ENCODE results near the gene WWC1. TPM values are rescaled to one million over a fixed set of nuclear protein-coding genes. Genes with fewer than 3 reads are reported as not detected.

The WWC1 gene
- total and polyA plus RNA-seq, 4 donors: 48.4 to 77.0 (median 56.2) TPM

GRCh38 chr5:168409591-168410458 lies 118.4 kb downstream of the WWC1 start:
- DNase-seq (peak in 1 of 3 donors; percentile 32), ATAC-seq (ENCODE audit: insufficient read depth, low FRiP score) (no peak)
- WGBS, 2 donors: 57 to 59% methylated on average over 17 of the region's 17 CpGs
- Histone ChIP-seq H3K27me3 (ENCODE audit: control insufficient read depth in 3 of 3, insufficient read depth in 3 of 3, low read length in 2 of 3) (no peaks in the 10 kb centered on the region), H3K4me1 (ENCODE audit: control insufficient read depth in 5 of 5, insufficient read depth in 5 of 5, low read length in 5 of 5) (no peaks in the 10 kb centered on the region), H3K9me3 (ENCODE audit: control insufficient read depth in 4 of 4, insufficient read depth in 3 of 4, low read length in 3 of 4) (no peaks in the 10 kb centered on the region), H3K36me3 (ENCODE audit: control insufficient read depth in 4 of 4, insufficient read depth in 4 of 4, low read length in 4 of 4) (peaks cover 0 to 10% (median 0%) of the 10 kb centered on the region in 4 donors), H3K4me3 (no peak overlapping the region), H3K27ac (ENCODE audit: low read depth in 1 of 2, low read length in 1 of 2) (no peak overlapping the region), H3K9ac (ENCODE audit: insufficient read depth in 1 of 2, low read length in 2 of 2) (no peak overlapping the region)
- no peak for TF ChIP-seq CTCF (IDR thresholded peaks at IDR 0.05; ENCODE audit: control extremely low read depth, extremely low read depth)

GRCh38 chr5:168411871-168412270 lies 120.4 kb downstream of the WWC1 start:
- DNase-seq: no peak
- ATAC-seq (ENCODE audit: insufficient read depth, low FRiP score): no peak
- no peak overlapping the region for H3K4me3 ChIP-seq
- 76 to 82% methylated on average over 3 of the region's 3 CpGs for WGBS, 2 donors
- TF ChIP-seq CTCF (IDR thresholded peaks at IDR 0.05; ENCODE audit: control extremely low read depth, extremely low read depth): no peak
- H3K27me3 ChIP-seq (ENCODE audit: control insufficient read depth in 3 of 3, insufficient read depth in 3 of 3, low read length in 2 of 3): no peaks in the 10 kb centered on the region
- H3K36me3 ChIP-seq (ENCODE audit: control insufficient read depth in 4 of 4, insufficient read depth in 4 of 4, low read length in 4 of 4): peaks cover 0 to 10% (median 0%) of the 10 kb centered on the region in 4 donors
- no peak overlapping the region for H3K27ac ChIP-seq (ENCODE audit: low read depth in 1 of 2, low read length in 1 of 2)
- no peak overlapping the region for H3K9ac ChIP-seq (ENCODE audit: insufficient read depth in 1 of 2, low read length in 2 of 2)
- H3K9me3 ChIP-seq (ENCODE audit: control insufficient read depth in 4 of 4, insufficient read depth in 3 of 4, low read length in 3 of 4): no peaks in the 10 kb centered on the region
- H3K4me1 ChIP-seq (ENCODE audit: control insufficient read depth in 5 of 5, insufficient read depth in 5 of 5, low read length in 5 of 5): no peaks in the 10 kb centered on the region

- peaks cover 0 to 9% (median 0%) of the 10 kb centered on the region in 4 donors for H3K36me3 ChIP-seq (ENCODE audit: control insufficient read depth in 4 of 4, insufficient read depth in 4 of 4, low read length in 4 of 4)
- no peak for TF ChIP-seq CTCF (IDR thresholded peaks at IDR 0.05; ENCODE audit: control extremely low read depth, extremely low read depth)
- H3K27ac ChIP-seq (ENCODE audit: low read depth in 1 of 2, low read length in 1 of 2): no peak overlapping the region
- H3K9ac ChIP-seq (ENCODE audit: insufficient read depth in 1 of 2, low read length in 2 of 2): no peak overlapping the region
- no peaks in the 10 kb centered on the region for H3K4me1 ChIP-seq (ENCODE audit: control insufficient read depth in 5 of 5, insufficient read depth in 5 of 5, low read length in 5 of 5)
- DNase-seq: no peak
- no peaks in the 10 kb centered on the region for H3K9me3 ChIP-seq (ENCODE audit: control insufficient read depth in 4 of 4, insufficient read depth in 3 of 4, low read length in 3 of 4)
- no peak for ATAC-seq (ENCODE audit: insufficient read depth, low FRiP score)
- H3K27me3 ChIP-seq (ENCODE audit: control insufficient read depth in 3 of 3, insufficient read depth in 3 of 3, low read length in 2 of 3): no peaks in the 10 kb centered on the region
- 83 to 85% methylated on average over 3 of the region's 3 CpGs for WGBS, 2 donors
- no peak overlapping the region for H3K4me3 ChIP-seq
Measured at GRCh38 chr5:168413062-168413461, 121.6 kb downstream of the WWC1 start.
